HG03521 (cell line): ENCODE results near the gene SRPK2.
"Not testable (repeated sequence)": the region's sequence is repeated elsewhere in the genome, so short reads cannot be mapped to it uniquely, and the experiment has no call there.

Experiments
- ATAC-seq: cut with Tn5 transposase; IDR thresholded peaks from one replicate; pipeline ENCODE4 v1.9.1; 2021; ENCODE audit warnings: mild to moderate bottlenecking, moderate library complexity; ENCODE audit not compliant: unreplicated experiment

The SRPK2 gene

GRCh38 chr7:105345003-105345402 lies 43.7 kb downstream of the SRPK2 start:
- no peak for ATAC-seq

- ATAC-seq: no peak
Observed at GRCh38 chr7:105339404-105340323, 49.1 kb downstream of the SRPK2 start.

- no peak for ATAC-seq
Observed at GRCh38 chr7:105337529-105337928, 51.2 kb downstream of the SRPK2 start.

- ATAC-seq: no peak
Observed at GRCh38 chr7:105336009-105336408, 52.7 kb downstream of the SRPK2 start.

- not testable (repeated sequence) for ATAC-seq
Observed at GRCh38 chr7:105332661-105333060, 56.1 kb downstream of the SRPK2 start.

GRCh38 chr7:105330526-105330925 lies 58.2 kb downstream of the SRPK2 start:
- no peak for ATAC-seq

- ATAC-seq: no peak
Observed at GRCh38 chr7:105327201-105327600, 61.5 kb downstream of the SRPK2 start.

GRCh38 chr7:105325216-105325904 lies 63.4 kb downstream of the SRPK2 start:
- no peak for ATAC-seq

GRCh38 chr7:105324606-105325005 lies 64.1 kb downstream of the SRPK2 start:
- ATAC-seq: not testable (repeated sequence)

GRCh38 chr7:105323366-105323765 lies 65.4 kb downstream of the SRPK2 start:
- no peak for ATAC-seq

GRCh38 chr7:105322655-105323277 lies 66.0 kb downstream of the SRPK2 start:
- ATAC-seq: no peak

- no peak for ATAC-seq
Observed at GRCh38 chr7:105321754-105322455, 66.8 kb downstream of the SRPK2 start.

GRCh38 chr7:105320896-105321295 lies 67.8 kb downstream of the SRPK2 start:
- no peak for ATAC-seq

GRCh38 chr7:105319578-105319977 lies 69.1 kb downstream of the SRPK2 start:
- no peak for ATAC-seq

- ATAC-seq: no peak
Observed at GRCh38 chr7:105316578-105317344, 72.0 kb downstream of the SRPK2 start.

- no peak for ATAC-seq
Observed at GRCh38 chr7:105315357-105315756, 73.4 kb downstream of the SRPK2 start.

GRCh38 chr7:105309235-105310169 lies 79.2 kb downstream of the SRPK2 start:
- peak; percentile 49 for ATAC-seq

- ATAC-seq: no peak
Observed at GRCh38 chr7:105307163-105307672, 81.5 kb downstream of the SRPK2 start.

GRCh38 chr7:105306298-105306748 lies 82.4 kb downstream of the SRPK2 start:
- ATAC-seq: no peak
